Activated B cell treated with CpG ODN at 0.5 μM for 24 hours (primary cell): ENCODE data around the gene PDGFD. TPM values are rescaled to one million over a fixed set of nuclear protein-coding genes. Genes with fewer than 3 reads are reported as not detected.

Source experiments
- ATAC-seq: fragments of 200-7000 bp; cut with Tn5 transposase; one replicate; pipeline ENCODE4 v1.10.0; 2021; ENCODE audit warnings: low read depth, mild to moderate bottlenecking, moderate library complexity
- CTCF ChIA-PET: fragments of 350-600 bp; sonication (Branson Sonifier 250); formaldehyde crosslinking; loops from one replicate; lab custom pipeline; 2021; ENCODE audit warnings: antibody characterized with exemption; lab: Charles Lee
- POLR2A ChIA-PET: fragments of 350-600 bp; sonication (Branson Sonifier 250); formaldehyde crosslinking; loops from one replicate; lab custom pipeline; 2021; ENCODE audit warnings: antibody characterized with exemption; lab: Charles Lee
- DNase-seq: peaks from one replicate; pipeline ENCODE4 v3.0.0; 2022
- H3K27ac Mint-ChIP-seq: one replicate; pipeline ENCODE4 v1.8.0; 2020; ENCODE audit warnings: mixed read lengths
- H3K27me3 Mint-ChIP-seq: one replicate; pipeline ENCODE4 v1.8.0; 2021; ENCODE audit warnings: mixed read lengths
- H3K36me3 Mint-ChIP-seq: one replicate; pipeline ENCODE4 v1.8.0; 2021; ENCODE audit warnings: low read depth, mixed read lengths
- H3K4me1 Mint-ChIP-seq: one replicate; pipeline ENCODE4 v1.8.0; 2021; ENCODE audit warnings: mixed read lengths
- H3K4me3 Mint-ChIP-seq: one replicate; pipeline ENCODE4 v1.8.0; 2020; ENCODE audit warnings: mild to moderate bottlenecking, mixed read lengths
- H3K9me3 Mint-ChIP-seq: one replicate; pipeline ENCODE4 v1.8.0; 2020; ENCODE audit warnings: mixed read lengths
- CTCF ChIP-seq: fragments of 200-600 bp; IDR thresholded peaks from one replicate; pipeline ENCODE4 v1.8.0; 2022; ENCODE audit warnings: antibody characterized with exemption, mild to moderate bottlenecking
- intact Hi-C: fragments of 100-400 bp; cut with micrococcal nuclease; formaldehyde crosslinking; loops from one replicate; pipeline ENCODE4 v1.15.1; 2024
- total RNA-seq: library from RNA; stranded (reverse); gene quantifications from 2 replicates; pipeline ENCODE4 v1.2.3, GENCODE V29; 2022

The PDGFD gene
- total RNA-seq, 1 donor from 2014 or later = 0.53 TPM

GRCh38 chr11:104001561-104002056, 162.3 kb downstream of the PDGFD start:
- intact Hi-C loops = no loop called here
- H3K36me3 Mint-ChIP-seq = no peaks in the 10 kb centered on the region
- no peak for DNase-seq
- POLR2A ChIA-PET = no interaction called here
- no peaks in the 10 kb centered on the region for H3K9me3 Mint-ChIP-seq
- H3K27ac Mint-ChIP-seq = no peak overlapping the region
- no peaks in the 10 kb centered on the region for H3K4me1 Mint-ChIP-seq
- H3K4me3 Mint-ChIP-seq = no peak overlapping the region
- no peaks in the 10 kb centered on the region for H3K27me3 Mint-ChIP-seq
- CTCF ChIA-PET = no interaction called here
- ATAC-seq = no peak
- TF ChIP-seq CTCF = no peak

DNA sequence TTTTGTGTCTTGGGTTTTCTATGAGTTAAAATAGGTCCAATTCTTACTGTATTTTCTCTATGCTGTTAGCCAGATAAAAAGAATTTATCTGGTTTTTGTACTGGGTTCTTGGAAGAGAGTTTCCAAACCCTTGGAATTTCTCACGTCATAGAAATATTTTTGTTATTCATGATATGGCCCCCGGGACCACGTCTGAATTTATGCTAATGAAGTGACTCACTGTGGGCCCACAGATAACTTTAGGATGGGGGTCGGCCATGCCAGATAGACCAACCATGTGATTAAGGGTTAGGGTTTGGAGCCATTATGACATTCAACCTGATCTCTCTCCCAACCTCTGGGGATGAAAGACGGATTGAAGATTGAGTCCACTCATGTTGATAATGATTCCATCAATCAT, 163.1 kb downstream of the PDGFD start:
- no peak overlapping the region for H3K27ac Mint-ChIP-seq
- no peaks in the 10 kb centered on the region for H3K27me3 Mint-ChIP-seq
- ChIA-PET CTCF (no interaction called here), POLR2A (no interaction called here)
- DNase-seq (no peak), ATAC-seq (no peak)
- H3K4me1 Mint-ChIP-seq = no peaks in the 10 kb centered on the region
- H3K9me3 Mint-ChIP-seq = no peaks in the 10 kb centered on the region
- intact Hi-C loops = no loop called here
- H3K36me3 Mint-ChIP-seq = no peaks in the 10 kb centered on the region
- no peak for TF ChIP-seq CTCF
- no peak overlapping the region for H3K4me3 Mint-ChIP-seq

DNA sequence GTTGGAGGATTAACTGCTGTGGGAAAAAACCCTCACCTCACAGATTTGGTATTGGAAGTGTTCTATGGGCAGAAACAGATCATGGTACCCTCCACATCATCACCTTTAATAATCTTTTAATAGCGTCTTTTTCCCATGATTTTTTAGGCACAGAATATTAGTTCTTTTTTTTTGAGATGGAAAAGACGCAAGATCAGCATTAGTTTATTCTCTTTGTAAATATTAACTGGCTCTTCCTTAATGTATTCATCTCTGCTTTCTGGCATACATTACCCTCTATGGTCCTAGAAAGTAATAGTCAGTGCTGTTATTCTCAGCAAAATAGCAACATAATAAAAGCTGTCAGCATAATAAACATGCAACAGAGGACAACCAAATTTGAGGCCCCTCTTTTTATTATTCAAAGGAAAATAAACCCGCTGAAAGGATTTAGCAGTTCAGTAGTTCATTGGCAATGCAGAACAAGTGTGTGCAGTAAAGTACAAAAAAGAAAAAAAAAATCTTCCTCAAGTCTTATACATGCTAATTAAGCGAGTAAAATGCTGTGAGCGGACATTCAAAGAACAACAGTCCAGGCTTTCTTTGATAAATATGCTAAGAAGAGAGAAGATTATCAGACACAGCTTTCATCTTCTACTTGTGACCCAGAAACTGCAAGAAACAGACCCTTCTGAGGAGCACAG, 165.0 kb downstream of the PDGFD start:
- ChIA-PET POLR2A (no interaction called here), CTCF (no interaction called here)
- TF ChIP-seq CTCF = no peak
- no peaks in the 10 kb centered on the region for H3K36me3 Mint-ChIP-seq
- intact Hi-C loops = no loop called here
- H3K9me3 Mint-ChIP-seq = no peaks in the 10 kb centered on the region
- no peak overlapping the region for H3K27ac Mint-ChIP-seq
- DNase-seq = no peak
- H3K27me3 Mint-ChIP-seq = no peaks in the 10 kb centered on the region
- ATAC-seq = no peak
- no peak overlapping the region for H3K4me3 Mint-ChIP-seq
- H3K4me1 Mint-ChIP-seq = no peaks in the 10 kb centered on the region

- POLR2A ChIA-PET = no interaction called here
- no peak for TF ChIP-seq CTCF
- peak; percentile 40 for ATAC-seq
- H3K9me3 Mint-ChIP-seq = no peaks in the 10 kb centered on the region
- intact Hi-C loops = no loop called here
- no peak overlapping the region for H3K4me3 Mint-ChIP-seq
- no peaks in the 10 kb centered on the region for H3K36me3 Mint-ChIP-seq
- CTCF ChIA-PET = no interaction called here
- no peak overlapping the region for H3K27ac Mint-ChIP-seq
- DNase-seq = no peak
- H3K4me1 Mint-ChIP-seq = no peaks in the 10 kb centered on the region
- H3K27me3 Mint-ChIP-seq = no peaks in the 10 kb centered on the region
Observed at GRCh38 chr11:103997082-103997481, 166.9 kb downstream of the PDGFD start.

GRCh38 chr11:103995896-103996295, 168.1 kb downstream of the PDGFD start:
- ChIA-PET POLR2A (no interaction called here), CTCF (no interaction called here)
- no peak overlapping the region for H3K27ac Mint-ChIP-seq
- ATAC-seq (no peak), DNase-seq (no peak)
- no peaks in the 10 kb centered on the region for H3K4me1 Mint-ChIP-seq
- H3K27me3 Mint-ChIP-seq = no peaks in the 10 kb centered on the region
- no peak for TF ChIP-seq CTCF
- no peaks in the 10 kb centered on the region for H3K9me3 Mint-ChIP-seq
- intact Hi-C loops = no loop called here
- no peaks in the 10 kb centered on the region for H3K36me3 Mint-ChIP-seq
- H3K4me3 Mint-ChIP-seq = no peak overlapping the region
